HL-60 (cell line): ENCODE measurements around the gene CST8.

Experiments
- DNase-seq, 2 experiments: peaks; one replicate each; pipeline ENCODE4 v3.0.0-alpha.2; 2010 to 2020; ENCODE audit warnings: low read depth in 1 of 2, low spot score in 1 of 2
- H3K27ac ChIP-seq: fragments of 250-450 bp; sonication (Bioruptor Pico); replicated peaks from 2 replicates; pipeline ENCODE4 v1.5.1; 2020; ENCODE audit warnings: mild to moderate bottlenecking, moderate library complexity
- H3K27me3 ChIP-seq: fragments of 250-450 bp; sonication (Bioruptor Pico); 2 replicates; pipeline ENCODE4 v1.5.1; 2021; ENCODE audit warnings: mild to moderate bottlenecking, moderate library complexity; ENCODE audit not compliant: insufficient read depth, poor library complexity, severe bottlenecking
- H3K4me3 ChIP-seq: replicated peaks from 2 replicates; pipeline ENCODE4 v1.5.1; 2011; ENCODE audit warnings: mild to moderate bottlenecking, control low read depth, low read length; ENCODE audit not compliant: insufficient read depth
- GABPA ChIP-seq: IDR thresholded peaks from 2 replicates; pipeline ENCODE4 v1.6.1; 2012; ENCODE audit warnings: low read depth
- POLR2AphosphoS5 ChIP-seq: IDR thresholded peaks from 2 replicates; pipeline ENCODE4 v1.6.1; 2012; ENCODE audit warnings: low read depth
- SPI1 ChIP-seq: IDR thresholded peaks from 2 replicates; pipeline ENCODE4 v1.6.1; 2012; ENCODE audit warnings: low read depth, mild to moderate bottlenecking, borderline replicate concordance
- TF ChIP-seq, protein P1 (sequence below): IDR thresholded peaks from 2 replicates; pipeline ENCODE4 v1.6.1; 2012; ENCODE audit warnings: low read depth; ENCODE audit not compliant: insufficient replicate concordance
- TF ChIP-seq, protein P2 (sequence below): IDR thresholded peaks from one replicate; pipeline ENCODE4 v1.5.1; 2011; ENCODE audit warnings: low read length, control low read depth, inconsistent platforms; ENCODE audit not compliant: insufficient read depth

The CST8 gene

DNA sequence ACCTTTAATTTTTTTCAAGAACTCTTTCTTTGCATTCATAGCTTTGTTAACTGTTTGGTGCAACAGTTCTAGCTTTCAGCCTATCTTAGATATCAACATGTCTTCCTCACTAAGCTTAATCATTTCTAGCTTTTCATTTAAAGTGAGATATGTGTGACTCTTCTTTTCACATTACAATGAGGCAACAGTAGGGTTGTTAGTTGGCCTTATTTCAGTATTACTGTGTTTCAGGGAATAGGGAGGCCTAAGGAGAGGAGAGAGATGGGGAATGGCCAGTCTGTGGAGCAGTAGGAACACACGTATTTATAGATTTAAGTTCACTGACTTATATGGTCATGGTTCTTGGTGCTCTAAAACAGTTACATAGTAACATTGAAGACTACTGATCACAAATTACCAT, 41.6 kb downstream of the CST8 start:
- no peak overlapping the region for H3K4me3 ChIP-seq
- TF ChIP-seq GABPA = no peak
- TF ChIP-seq POLR2AphosphoS5 = no peak
- TF ChIP-seq, protein P1, sequence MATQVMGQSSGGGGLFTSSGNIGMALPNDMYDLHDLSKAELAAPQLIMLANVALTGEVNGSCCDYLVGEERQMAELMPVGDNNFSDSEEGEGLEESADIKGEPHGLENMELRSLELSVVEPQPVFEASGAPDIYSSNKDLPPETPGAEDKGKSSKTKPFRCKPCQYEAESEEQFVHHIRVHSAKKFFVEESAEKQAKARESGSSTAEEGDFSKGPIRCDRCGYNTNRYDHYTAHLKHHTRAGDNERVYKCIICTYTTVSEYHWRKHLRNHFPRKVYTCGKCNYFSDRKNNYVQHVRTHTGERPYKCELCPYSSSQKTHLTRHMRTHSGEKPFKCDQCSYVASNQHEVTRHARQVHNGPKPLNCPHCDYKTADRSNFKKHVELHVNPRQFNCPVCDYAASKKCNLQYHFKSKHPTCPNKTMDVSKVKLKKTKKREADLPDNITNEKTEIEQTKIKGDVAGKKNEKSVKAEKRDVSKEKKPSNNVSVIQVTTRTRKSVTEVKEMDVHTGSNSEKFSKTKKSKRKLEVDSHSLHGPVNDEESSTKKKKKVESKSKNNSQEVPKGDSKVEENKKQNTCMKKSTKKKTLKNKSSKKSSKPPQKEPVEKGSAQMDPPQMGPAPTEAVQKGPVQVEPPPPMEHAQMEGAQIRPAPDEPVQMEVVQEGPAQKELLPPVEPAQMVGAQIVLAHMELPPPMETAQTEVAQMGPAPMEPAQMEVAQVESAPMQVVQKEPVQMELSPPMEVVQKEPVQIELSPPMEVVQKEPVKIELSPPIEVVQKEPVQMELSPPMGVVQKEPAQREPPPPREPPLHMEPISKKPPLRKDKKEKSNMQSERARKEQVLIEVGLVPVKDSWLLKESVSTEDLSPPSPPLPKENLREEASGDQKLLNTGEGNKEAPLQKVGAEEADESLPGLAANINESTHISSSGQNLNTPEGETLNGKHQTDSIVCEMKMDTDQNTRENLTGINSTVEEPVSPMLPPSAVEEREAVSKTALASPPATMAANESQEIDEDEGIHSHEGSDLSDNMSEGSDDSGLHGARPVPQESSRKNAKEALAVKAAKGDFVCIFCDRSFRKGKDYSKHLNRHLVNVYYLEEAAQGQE = no peak

DNA sequence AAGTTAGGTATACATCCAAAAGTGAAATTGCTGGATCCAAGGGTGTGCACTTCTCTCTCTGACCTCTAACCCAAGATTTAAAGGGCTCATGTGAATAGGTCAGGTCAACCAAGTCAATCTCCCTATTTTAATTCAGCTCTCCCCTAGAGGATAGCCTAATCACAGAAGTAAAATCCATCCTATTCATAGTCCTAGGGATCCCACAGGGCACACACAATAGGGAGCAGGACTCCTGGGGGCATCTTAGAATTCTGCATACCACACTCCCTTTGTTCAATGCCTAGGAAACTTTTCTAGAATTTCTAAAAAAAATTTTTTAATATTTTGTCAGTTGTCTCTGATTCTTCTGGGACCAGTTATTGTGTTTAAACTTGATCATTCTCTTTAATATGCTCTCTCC, 42.2 kb downstream of the CST8 start:
- H3K27me3 ChIP-seq = no peaks in the 10 kb centered on the region
- TF ChIP-seq GABPA = no peak
- TF ChIP-seq, protein P1 = no peak
- H3K4me3 ChIP-seq = no peak overlapping the region
- DNase-seq = no peak
- no peak overlapping the region for H3K27ac ChIP-seq

More for the DNA sequence above, 41.6 kb downstream of the CST8 start:
- no peak for DNase-seq
- Histone ChIP-seq H3K27me3 (no peaks in the 10 kb centered on the region), H3K27ac (no peak overlapping the region)

DNA sequence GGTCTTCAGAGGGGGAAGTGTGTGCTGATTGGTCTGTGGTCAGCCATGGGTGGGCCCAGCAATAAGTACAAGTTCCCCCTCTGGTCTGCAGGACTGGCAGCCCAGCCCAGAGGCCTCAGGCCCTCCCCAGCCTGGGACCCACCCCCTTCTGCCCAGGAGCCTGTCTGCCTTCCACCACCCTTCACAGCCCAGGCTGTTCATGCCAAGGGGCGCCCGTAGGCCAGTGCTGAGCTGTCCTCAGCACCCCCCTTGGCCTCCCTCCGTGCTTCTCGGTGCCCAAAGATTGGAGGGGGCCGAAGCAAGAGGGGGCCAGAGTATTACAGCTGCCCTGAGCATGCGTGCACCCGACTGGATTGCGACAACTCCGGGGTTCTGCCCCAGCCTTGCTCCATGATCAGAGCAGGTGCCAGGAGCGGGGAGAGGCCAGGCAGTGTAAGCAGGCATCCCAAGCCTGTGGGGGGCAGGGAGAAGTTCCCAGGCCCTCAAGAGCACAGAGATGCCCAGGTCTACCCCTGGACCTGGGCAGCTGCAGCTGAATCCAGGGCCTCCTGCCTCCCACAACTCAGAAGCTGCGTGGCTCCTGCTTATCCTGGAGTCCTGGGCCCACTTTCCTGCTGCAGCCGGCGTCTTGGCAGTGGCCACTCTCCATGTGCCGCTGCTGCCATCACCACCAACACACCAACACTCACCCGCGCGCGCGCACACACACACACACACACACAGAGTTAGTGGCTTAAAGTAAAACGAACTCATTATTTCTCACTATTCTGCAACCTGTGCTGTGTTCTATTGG, 44.1 kb downstream of the CST8 start:
- TF ChIP-seq GABPA (no peak), SPI1 (no peak), POLR2AphosphoS5 (no peak)
- TF ChIP-seq, protein P2, sequence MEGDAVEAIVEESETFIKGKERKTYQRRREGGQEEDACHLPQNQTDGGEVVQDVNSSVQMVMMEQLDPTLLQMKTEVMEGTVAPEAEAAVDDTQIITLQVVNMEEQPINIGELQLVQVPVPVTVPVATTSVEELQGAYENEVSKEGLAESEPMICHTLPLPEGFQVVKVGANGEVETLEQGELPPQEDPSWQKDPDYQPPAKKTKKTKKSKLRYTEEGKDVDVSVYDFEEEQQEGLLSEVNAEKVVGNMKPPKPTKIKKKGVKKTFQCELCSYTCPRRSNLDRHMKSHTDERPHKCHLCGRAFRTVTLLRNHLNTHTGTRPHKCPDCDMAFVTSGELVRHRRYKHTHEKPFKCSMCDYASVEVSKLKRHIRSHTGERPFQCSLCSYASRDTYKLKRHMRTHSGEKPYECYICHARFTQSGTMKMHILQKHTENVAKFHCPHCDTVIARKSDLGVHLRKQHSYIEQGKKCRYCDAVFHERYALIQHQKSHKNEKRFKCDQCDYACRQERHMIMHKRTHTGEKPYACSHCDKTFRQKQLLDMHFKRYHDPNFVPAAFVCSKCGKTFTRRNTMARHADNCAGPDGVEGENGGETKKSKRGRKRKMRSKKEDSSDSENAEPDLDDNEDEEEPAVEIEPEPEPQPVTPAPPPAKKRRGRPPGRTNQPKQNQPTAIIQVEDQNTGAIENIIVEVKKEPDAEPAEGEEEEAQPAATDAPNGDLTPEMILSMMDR = no peak
- TF ChIP-seq, protein P1 = no peak
- H3K27ac ChIP-seq = no peak overlapping the region
- H3K27me3 ChIP-seq = no peaks in the 10 kb centered on the region
- no peak overlapping the region for H3K4me3 ChIP-seq
- DNase-seq = no peak

DNA sequence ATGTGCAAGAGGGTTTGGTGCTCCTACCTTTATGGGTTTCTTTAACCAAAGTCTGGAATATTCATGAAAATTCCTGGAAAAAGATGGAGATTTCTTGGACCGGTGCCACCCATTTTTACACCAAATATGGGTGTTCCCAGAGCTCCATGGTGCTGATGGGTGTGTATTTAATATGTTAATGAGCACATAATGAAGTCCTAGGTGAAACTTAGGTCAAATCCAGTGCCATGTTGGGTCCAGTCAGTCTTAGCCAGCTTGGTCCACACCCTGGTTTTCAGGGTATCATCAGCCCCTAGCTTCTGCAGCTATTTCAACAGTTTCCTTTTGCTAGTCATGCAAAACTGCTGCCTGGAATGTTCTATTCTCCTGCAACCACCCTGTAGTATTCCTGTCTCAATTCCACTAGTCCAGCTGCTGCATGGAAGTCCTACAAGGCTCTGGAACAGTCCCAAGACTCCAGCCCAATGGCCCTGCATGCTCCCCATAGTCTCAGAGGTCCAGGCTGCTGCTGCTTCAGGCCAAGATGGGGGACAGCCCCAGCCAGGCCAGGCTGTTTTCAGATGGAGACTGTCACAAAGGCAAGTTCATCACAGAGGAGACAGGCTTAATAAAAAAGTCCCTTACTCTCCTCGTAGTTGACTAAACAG, 45.5 kb downstream of the CST8 start:
- no peak overlapping the region for H3K4me3 ChIP-seq
- H3K27ac ChIP-seq = no peak overlapping the region
- no peak for TF ChIP-seq SPI1
- TF ChIP-seq, protein P2 = no peak
- TF ChIP-seq, protein P1 = no peak
- TF ChIP-seq GABPA = no peak
- no peak for TF ChIP-seq POLR2AphosphoS5
- H3K27me3 ChIP-seq = no peaks in the 10 kb centered on the region
- DNase-seq = no peak
